Body of pancreas (tissue), 4 donors: ENCODE data around the gene WBP1L.

ENCODE experiments used
- CTCF ChIP-seq, 7 experiments: fragments of 450-650 bp in 4 of 7; fragments of 200-600 bp in 3 of 7; sonication (generic) in 3 of 7; IDR thresholded peaks; one replicate each; pipeline ENCODE4 v1.5.1; 2016 to 2019; ENCODE audit warnings: antibody characterized with exemption in 7 of 7
- POLR2A ChIP-seq, 3 donors: fragments of 450-650 bp; IDR thresholded peaks; one replicate each; pipeline ENCODE4 v1.6.1; 2016; ENCODE audit warnings: antibody characterized with exemption in 3 of 3, mild to moderate bottlenecking in 2 of 3

GRCh38 chr10:102698894-102699293 lies 44.9 kb upstream of the WBP1L start:
- no peak for TF ChIP-seq CTCF (IDR thresholded peaks at IDR 0.05)
- TF ChIP-seq POLR2A (IDR thresholded peaks at IDR 0.05) = no peak
